BLaER1 (cell line): Measurements from ENCODE around the gene CHMP4A.
A peak's percentile ranks its signal among the peaks of the same experiment; 100 is the strongest.

Experiments used
- H3K27ac ChIP-seq: shearing (Covaris generic); formaldehyde crosslinking; 2 replicates; pipeline ENCODE4 v1.8.1; 2022
- H3K27me3 ChIP-seq: shearing (Covaris generic); formaldehyde crosslinking; 2 replicates; pipeline ENCODE4 v1.8.1; 2022
- H3K36me3 ChIP-seq: shearing (Covaris generic); formaldehyde crosslinking; 2 replicates; pipeline ENCODE4 v1.8.1; 2022
- H3K4me1 ChIP-seq: shearing (Covaris generic); formaldehyde crosslinking; 2 replicates; pipeline ENCODE4 v1.8.1; 2022
- H3K4me2 ChIP-seq: shearing (Covaris generic); formaldehyde crosslinking; 2 replicates; pipeline ENCODE4 v1.8.1; 2022
- H3K4me3 ChIP-seq: shearing (Covaris generic); formaldehyde crosslinking; 2 replicates; pipeline ENCODE4 v1.8.1; 2022
- H3K9ac ChIP-seq: shearing (Covaris generic); formaldehyde crosslinking; 2 replicates; pipeline ENCODE4 v1.8.1; 2022
- H3K9me3 ChIP-seq: shearing (Covaris generic); formaldehyde crosslinking; 2 replicates; pipeline ENCODE4 v1.8.1; 2022
- H4K20me1 ChIP-seq: shearing (Covaris generic); formaldehyde crosslinking; 2 replicates; pipeline ENCODE4 v1.8.1; 2022
- Cebpa-rat ChIP-seq: shearing (Covaris generic); IDR thresholded peaks from 2 replicates; pipeline ENCODE4 v1.8.1; 2022

The CHMP4A gene

GRCh38 chr14:24181371-24182077 lies 31.8 kb downstream of the CHMP4A start:
- Histone ChIP-seq H4K20me1 (peaks cover 15% of the 10 kb centered on the region; the same call in 1 of the 2 replicates), H3K4me2 (no peak overlapping the region), H3K27me3 (no peaks in the 10 kb centered on the region), H3K27ac (no peak overlapping the region), H3K4me1 (peaks cover 26% of the 10 kb centered on the region), H3K4me3 (no peak overlapping the region), H3K9ac (no peak overlapping the region), H3K9me3 (no peaks in the 10 kb centered on the region), H3K36me3 (peaks cover 99% of the 10 kb centered on the region)
- no peak for TF ChIP-seq Cebpa-rat

GRCh38 chr14:24179961-24180796 lies 33.1 kb downstream of the CHMP4A start:
- Histone ChIP-seq H3K4me1 (peaks cover 26% of the 10 kb centered on the region), H3K4me2 (peak overlapping the region; percentile 69), H3K36me3 (peaks cover 89% of the 10 kb centered on the region), H3K27me3 (no peaks in the 10 kb centered on the region), H3K9me3 (no peaks in the 10 kb centered on the region), H4K20me1 (peaks cover 15% of the 10 kb centered on the region; the same call in 1 of the 2 replicates), H3K9ac (peak overlapping the region; percentile 44; the same call in 1 of the 2 replicates), H3K4me3 (no peak overlapping the region), H3K27ac (peak overlapping the region; percentile 41)
- TF ChIP-seq Cebpa-rat, result no peak

- no peak for TF ChIP-seq Cebpa-rat
- Histone ChIP-seq H3K9ac (peak overlapping the region; percentile 44; the same call in 1 of the 2 replicates), H3K4me2 (peak overlapping the region; percentile 69), H3K9me3 (no peaks in the 10 kb centered on the region), H3K27ac (peak overlapping the region; percentile 41), H3K27me3 (no peaks in the 10 kb centered on the region), H4K20me1 (peaks cover 15% of the 10 kb centered on the region; the same call in 1 of the 2 replicates), H3K36me3 (peaks cover 81% of the 10 kb centered on the region), H3K4me1 (peaks cover 26% of the 10 kb centered on the region), H3K4me3 (no peak overlapping the region)
Observed at GRCh38 chr14:24179294-24179960, 33.9 kb downstream of the CHMP4A start.

- Histone ChIP-seq H3K9ac (0 out of 2 replicates have a peak overlapping the region, but pooled peaks have one; percentile 4), H3K4me2 (peak overlapping the region; percentile 69), H3K4me1 (peaks cover 26% of the 10 kb centered on the region), H3K36me3 (peaks cover 74% of the 10 kb centered on the region), H3K27ac (peak overlapping the region; percentile 41; the same call in 1 of the 2 replicates), H3K4me3 (no peak overlapping the region), H3K9me3 (no peaks in the 10 kb centered on the region), H3K27me3 (no peaks in the 10 kb centered on the region), H4K20me1 (peaks cover 15% of the 10 kb centered on the region; the same call in 1 of the 2 replicates)
- TF ChIP-seq Cebpa-rat, result no peak
Observed at GRCh38 chr14:24178399-24179178, 34.7 kb downstream of the CHMP4A start.

- peaks cover 2% of the 10 kb centered on the region; the same call in 1 of the 2 replicates for H3K27me3 ChIP-seq
- H3K27ac ChIP-seq, result no peak overlapping the region
- TF ChIP-seq Cebpa-rat, result no peak
- no peak overlapping the region for H3K9ac ChIP-seq
- no peak overlapping the region for H3K4me2 ChIP-seq
- H3K4me1 ChIP-seq, result peaks cover 28% of the 10 kb centered on the region
- H3K4me3 ChIP-seq, result no peak overlapping the region
- H3K36me3 ChIP-seq, result peaks cover 70% of the 10 kb centered on the region
- no peaks in the 10 kb centered on the region for H3K9me3 ChIP-seq
- H4K20me1 ChIP-seq, result peaks cover 15% of the 10 kb centered on the region; the same call in 1 of the 2 replicates
Observed at GRCh38 chr14:24177891-24178290, 35.4 kb downstream of the CHMP4A start.

GRCh38 chr14:24177041-24177825 lies 36.1 kb downstream of the CHMP4A start:
- Histone ChIP-seq H3K27ac (no peak overlapping the region), H3K4me3 (no peak overlapping the region), H3K36me3 (peaks cover 64% of the 10 kb centered on the region), H3K4me2 (no peak overlapping the region), H3K27me3 (peaks cover 8% of the 10 kb centered on the region), H4K20me1 (peaks cover 15% of the 10 kb centered on the region; the same call in 1 of the 2 replicates), H3K9ac (no peak overlapping the region), H3K4me1 (peaks cover 34% of the 10 kb centered on the region), H3K9me3 (no peaks in the 10 kb centered on the region)
- no peak for TF ChIP-seq Cebpa-rat

- H3K27me3 ChIP-seq, result peaks cover 14% of the 10 kb centered on the region
- no peak overlapping the region for H3K4me3 ChIP-seq
- H3K4me1 ChIP-seq, result peaks cover 40% of the 10 kb centered on the region
- peaks cover 57% of the 10 kb centered on the region for H3K36me3 ChIP-seq
- TF ChIP-seq Cebpa-rat, result no peak
- H3K9ac ChIP-seq, result no peak overlapping the region
- no peak overlapping the region for H3K27ac ChIP-seq
- H3K4me2 ChIP-seq, result no peak overlapping the region
- peaks cover 15% of the 10 kb centered on the region; the same call in 1 of the 2 replicates for H4K20me1 ChIP-seq
- no peaks in the 10 kb centered on the region for H3K9me3 ChIP-seq
Observed at GRCh38 chr14:24176599-24176998, 36.7 kb downstream of the CHMP4A start.

GRCh38 chr14:24172871-24173281 lies 40.4 kb downstream of the CHMP4A start:
- Histone ChIP-seq H3K9me3 (no peaks in the 10 kb centered on the region), H3K4me2 (peak overlapping the region; percentile 90; the same call in 1 of the 2 replicates), H3K27me3 (peaks cover 25% of the 10 kb centered on the region), H3K4me3 (no peak overlapping the region), H3K4me1 (peaks cover 24% of the 10 kb centered on the region), H3K9ac (no peak overlapping the region), H3K36me3 (peaks cover 30% of the 10 kb centered on the region), H4K20me1 (no peaks in the 10 kb centered on the region), H3K27ac (no peak overlapping the region)
- no peak for TF ChIP-seq Cebpa-rat
